ES-I3 (cell line): ENCODE measurements around the gene INPP4B.

ENCODE experiments used
- H3K36me3 ChIP-seq: 2 replicates; pipeline ENCODE4 v1.6.1; 2013; ENCODE audit warnings: mild to moderate bottlenecking, low read length, control low read depth, moderate library complexity; ENCODE audit not compliant: insufficient read depth
- H3K4me1 ChIP-seq: 2 replicates; pipeline ENCODE4 v1.6.1; 2013; ENCODE audit warnings: mild to moderate bottlenecking, control low read depth, low read length; ENCODE audit not compliant: insufficient read depth
- H3K9ac ChIP-seq: 2 replicates; pipeline ENCODE4 v1.6.1; 2013; ENCODE audit warnings: low read depth, mild to moderate bottlenecking, low read length, moderate library complexity
- H3K9me3 ChIP-seq: 2 replicates; pipeline ENCODE4 v1.6.1; 2013; ENCODE audit warnings: mild to moderate bottlenecking, low read length, moderate library complexity; ENCODE audit not compliant: control insufficient read depth, insufficient read depth

Gene INPP4B

GRCh38 chr4:142311916-142312315 is 534.2 kb downstream of the INPP4B start:
- Histone ChIP-seq H3K36me3 (no peaks in the 10 kb centered on the region), H3K9ac (no peak overlapping the region), H3K4me1 (no peaks in the 10 kb centered on the region), H3K9me3 (no peaks in the 10 kb centered on the region)

GRCh38 chr4:142309772-142310171 is 536.3 kb downstream of the INPP4B start:
- Histone ChIP-seq H3K4me1 (no peaks in the 10 kb centered on the region), H3K9ac (no peak overlapping the region), H3K9me3 (no peaks in the 10 kb centered on the region), H3K36me3 (no peaks in the 10 kb centered on the region)

GRCh38 chr4:142307857-142308256 is 538.2 kb downstream of the INPP4B start:
- H3K4me1 ChIP-seq, result no peaks in the 10 kb centered on the region
- H3K9ac ChIP-seq, result no peak overlapping the region
- no peaks in the 10 kb centered on the region for H3K36me3 ChIP-seq
- no peaks in the 10 kb centered on the region for H3K9me3 ChIP-seq

- Histone ChIP-seq H3K9me3 (no peaks in the 10 kb centered on the region), H3K9ac (no peak overlapping the region), H3K36me3 (no peaks in the 10 kb centered on the region), H3K4me1 (no peaks in the 10 kb centered on the region)
Measured at GRCh38 chr4:142297313-142297712, 548.8 kb downstream of the INPP4B start.

- H3K4me1 ChIP-seq, result no peaks in the 10 kb centered on the region
- no peak overlapping the region for H3K9ac ChIP-seq
- no peaks in the 10 kb centered on the region for H3K36me3 ChIP-seq
- H3K9me3 ChIP-seq, result no peaks in the 10 kb centered on the region
Measured at GRCh38 chr4:142293536-142293935, 552.6 kb downstream of the INPP4B start.

- no peaks in the 10 kb centered on the region for H3K9me3 ChIP-seq
- no peak overlapping the region for H3K9ac ChIP-seq
- H3K4me1 ChIP-seq, result no peaks in the 10 kb centered on the region
- no peaks in the 10 kb centered on the region for H3K36me3 ChIP-seq
Measured at GRCh38 chr4:142292231-142292630, 553.9 kb downstream of the INPP4B start.

- Histone ChIP-seq H3K4me1 (no peaks in the 10 kb centered on the region), H3K9ac (no peak overlapping the region), H3K36me3 (no peaks in the 10 kb centered on the region), H3K9me3 (no peaks in the 10 kb centered on the region)
Measured at GRCh38 chr4:142291299-142292050, 554.6 kb downstream of the INPP4B start.

- H3K9me3 ChIP-seq, result no peaks in the 10 kb centered on the region
- H3K9ac ChIP-seq, result no peak overlapping the region
- H3K4me1 ChIP-seq, result no peaks in the 10 kb centered on the region
- H3K36me3 ChIP-seq, result no peaks in the 10 kb centered on the region
Measured at GRCh38 chr4:142287371-142287770, 558.7 kb downstream of the INPP4B start.

GRCh38 chr4:142285222-142285583 is 560.9 kb downstream of the INPP4B start:
- no peak overlapping the region for H3K9ac ChIP-seq

GRCh38 chr4:142284402-142285221 is 561.5 kb downstream of the INPP4B start:
- Histone ChIP-seq H3K9ac (no peak overlapping the region), H3K9me3 (no peaks in the 10 kb centered on the region), H3K36me3 (no peaks in the 10 kb centered on the region), H3K4me1 (no peaks in the 10 kb centered on the region)

More at GRCh38 chr4:142285222-142285583, 560.9 kb downstream of the INPP4B start:
- Histone ChIP-seq H3K9me3 (no peaks in the 10 kb centered on the region), H3K36me3 (no peaks in the 10 kb centered on the region), H3K4me1 (no peaks in the 10 kb centered on the region)

GRCh38 chr4:142282870-142283431 is 563.1 kb downstream of the INPP4B start:
- H3K36me3 ChIP-seq, result no peaks in the 10 kb centered on the region
- H3K9me3 ChIP-seq, result no peaks in the 10 kb centered on the region
- no peak overlapping the region for H3K9ac ChIP-seq
- H3K4me1 ChIP-seq, result no peaks in the 10 kb centered on the region

- Histone ChIP-seq H3K4me1 (no peaks in the 10 kb centered on the region), H3K9me3 (no peaks in the 10 kb centered on the region), H3K36me3 (no peaks in the 10 kb centered on the region), H3K9ac (no peak overlapping the region)
Measured at GRCh38 chr4:142281999-142282398, 564.1 kb downstream of the INPP4B start.

- Histone ChIP-seq H3K36me3 (no peaks in the 10 kb centered on the region), H3K9ac (no peak overlapping the region), H3K9me3 (no peaks in the 10 kb centered on the region), H3K4me1 (no peaks in the 10 kb centered on the region)
Measured at GRCh38 chr4:142278663-142279062, 567.4 kb downstream of the INPP4B start.

- Histone ChIP-seq H3K9ac (no peak overlapping the region), H3K9me3 (no peaks in the 10 kb centered on the region), H3K36me3 (no peaks in the 10 kb centered on the region), H3K4me1 (no peaks in the 10 kb centered on the region)
Measured at GRCh38 chr4:142278171-142278570, 567.9 kb downstream of the INPP4B start.

GRCh38 chr4:142274137-142274536 is 572.0 kb downstream of the INPP4B start:
- no peak overlapping the region for H3K9ac ChIP-seq
- H3K36me3 ChIP-seq, result no peaks in the 10 kb centered on the region
- H3K4me1 ChIP-seq, result peaks cover 11% of the 10 kb centered on the region
- H3K9me3 ChIP-seq, result no peaks in the 10 kb centered on the region
